ENCODE data around the gene LRP2.
"Not testable (repeated sequence)": the region's sequence is repeated elsewhere in the genome, so short reads cannot be mapped to it uniquely, and the experiment has no call there.

LRP2 gene

DNA sequence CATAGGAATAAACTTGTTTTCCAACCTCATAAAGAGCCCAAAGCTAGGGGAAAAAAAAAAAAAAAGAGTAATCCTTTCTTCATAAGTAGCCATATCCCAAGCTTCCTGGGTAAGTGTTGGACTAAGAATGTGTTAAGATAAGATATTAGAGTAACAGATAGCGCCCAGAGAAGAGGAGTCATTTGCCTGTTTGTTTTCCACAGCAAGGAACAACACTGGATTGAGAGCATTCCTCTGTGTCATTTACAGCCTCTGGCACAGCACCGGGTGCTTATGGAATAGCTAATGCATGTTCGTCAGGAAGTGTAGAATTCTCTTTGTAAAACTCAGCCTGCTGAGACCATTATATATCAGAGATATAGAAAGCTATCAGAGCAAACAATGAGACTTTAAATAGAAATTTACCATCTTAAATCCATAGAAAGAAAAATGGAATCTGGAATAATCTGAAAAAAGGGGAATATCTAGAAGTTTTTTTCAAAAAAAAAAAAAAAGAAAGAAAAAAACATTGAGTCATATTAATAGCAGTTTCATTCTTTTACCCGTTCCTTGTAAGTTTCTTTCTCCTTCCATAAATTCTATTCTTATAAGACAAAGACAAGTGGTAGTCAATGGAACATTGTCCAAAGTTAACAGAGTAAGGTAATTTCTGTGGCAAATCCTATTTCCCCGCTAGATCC, 37.6 kb downstream of the LRP2 start:
- no peak for TF ChIP-seq CTCF (IDR thresholded peaks at IDR 0.05; ENCODE audit: extremely low read depth, insufficient read depth, missing control alignments)
- in situ Hi-C loops (cut with MboI; ENCODE audit: low pct_unique_long_range_greater_than_20kb, low sequenced_read_pairs, unreplicated experiment), result no loop called here
- DNase-seq (ENCODE audit: low spot score), result no peak

- no peak for DNase-seq (ENCODE audit: low spot score)
- in situ Hi-C loops (cut with MboI; ENCODE audit: low pct_unique_long_range_greater_than_20kb, low sequenced_read_pairs, unreplicated experiment), result no loop called here
- TF ChIP-seq CTCF (IDR thresholded peaks at IDR 0.05; ENCODE audit: extremely low read depth, insufficient read depth, missing control alignments), result no peak
These were observed 38.5 kb downstream of the LRP2 start for GRCh38 chr2:169323841-169324240.

GRCh38 chr2:169320561-169320960, 41.8 kb downstream of the LRP2 start:
- TF ChIP-seq CTCF (IDR thresholded peaks at IDR 0.05; ENCODE audit: extremely low read depth, insufficient read depth, missing control alignments), result no peak
- in situ Hi-C loops (cut with MboI; ENCODE audit: low pct_unique_long_range_greater_than_20kb, low sequenced_read_pairs, unreplicated experiment), result no loop called here
- no peak for DNase-seq (ENCODE audit: low spot score)

DNA sequence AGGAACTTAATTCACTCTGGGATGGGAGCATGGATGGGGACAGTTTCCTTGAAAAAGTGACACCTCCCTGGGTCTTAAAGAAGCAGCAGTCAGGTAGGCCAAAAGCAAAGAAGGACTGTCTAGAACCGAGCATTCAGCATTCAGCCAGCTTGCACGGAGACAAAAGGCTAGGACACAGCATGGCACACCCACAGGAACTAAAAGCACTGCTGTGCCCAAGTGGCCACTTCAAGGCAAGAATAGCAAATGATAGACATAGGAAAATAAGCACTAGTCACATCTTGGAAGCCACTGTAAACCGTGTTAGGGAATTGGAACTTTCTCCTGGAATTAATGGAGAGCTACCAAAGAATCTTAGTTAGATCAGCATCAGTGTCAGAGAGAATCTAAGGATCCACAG, 47.0 kb downstream of the LRP2 start:
- no peak for DNase-seq (ENCODE audit: low spot score)
- no peak for TF ChIP-seq CTCF (IDR thresholded peaks at IDR 0.05; ENCODE audit: extremely low read depth, insufficient read depth, missing control alignments)
- in situ Hi-C loops (cut with MboI; ENCODE audit: low pct_unique_long_range_greater_than_20kb, low sequenced_read_pairs, unreplicated experiment), result no loop called here

DNA sequence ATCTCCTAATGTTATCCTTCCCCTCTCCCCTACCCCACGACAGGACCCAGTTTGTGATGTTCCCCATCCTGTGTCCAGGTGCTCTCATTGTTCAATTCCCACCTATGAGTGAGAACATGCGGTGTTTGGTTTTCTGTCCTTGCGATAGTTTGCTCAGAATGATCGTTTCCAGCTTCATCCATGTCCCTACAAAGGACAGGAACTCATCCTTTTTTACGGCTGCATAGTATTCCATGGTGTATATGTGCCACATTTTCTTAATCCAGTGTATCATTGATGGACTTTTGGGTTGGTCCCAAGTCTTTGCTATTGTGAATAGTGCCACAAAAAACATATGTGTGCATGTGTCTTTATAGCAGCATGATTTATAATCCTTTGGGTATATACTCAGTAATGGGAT, 54.0 kb downstream of the LRP2 start:
- DNase-seq (ENCODE audit: low spot score); in situ Hi-C loops (cut with MboI; ENCODE audit: low pct_unique_long_range_greater_than_20kb, low sequenced_read_pairs, unreplicated experiment): not testable (repeated sequence)

GRCh38 chr2:169304689-169305088, 57.6 kb downstream of the LRP2 start:
- in situ Hi-C loops (cut with MboI; ENCODE audit: low pct_unique_long_range_greater_than_20kb, low sequenced_read_pairs, unreplicated experiment); DNase-seq (ENCODE audit: low spot score): not testable (repeated sequence)

GRCh38 chr2:169303579-169304305, 58.6 kb downstream of the LRP2 start:
- TF ChIP-seq CTCF (IDR thresholded peaks at IDR 0.05; ENCODE audit: extremely low read depth, insufficient read depth, missing control alignments), result no peak
- in situ Hi-C loops (cut with MboI; ENCODE audit: low pct_unique_long_range_greater_than_20kb, low sequenced_read_pairs, unreplicated experiment), result no loop called here
- DNase-seq (ENCODE audit: low spot score), result no peak

All from GM13977 (cell line).